NCI-H510A treated with DMSO at 0.1 percent for 48 hours (cell line): Measurements from ENCODE around the gene IL25.
"Not testable (repeated sequence)": the region's sequence is repeated elsewhere in the genome, so short reads cannot be mapped to it uniquely, and the experiment has no call there.

Experiments used
- DNase-seq: peaks from one replicate; lab custom pipeline; 2025; lab: John Stamatoyannopoulos, UW

The IL25 gene

GRCh38 chr14:23388996-23389395 is 16.4 kb downstream of the IL25 start:
- no peak for DNase-seq

- DNase-seq: no peak
Observed at GRCh38 chr14:23389396-23389795, 16.8 kb downstream of the IL25 start.

- not testable (repeated sequence) for DNase-seq
Observed at GRCh38 chr14:23389871-23390270, 17.3 kb downstream of the IL25 start.

GRCh38 chr14:23392613-23393012 is 20.0 kb downstream of the IL25 start:
- DNase-seq: no peak

- DNase-seq: no peak
Observed at GRCh38 chr14:23396126-23396525, 23.5 kb downstream of the IL25 start.

GRCh38 chr14:23396781-23397407 is 24.3 kb downstream of the IL25 start:
- DNase-seq: no peak

GRCh38 chr14:23398348-23398747 is 25.7 kb downstream of the IL25 start:
- peak; percentile 64 for DNase-seq

- no peak for DNase-seq
Observed at GRCh38 chr14:23399136-23399535, 26.5 kb downstream of the IL25 start.

GRCh38 chr14:23399591-23399990 is 27.0 kb downstream of the IL25 start:
- no peak for DNase-seq

- DNase-seq: not testable (repeated sequence)
Observed at GRCh38 chr14:23400496-23401149, 28.0 kb downstream of the IL25 start.

GRCh38 chr14:23401291-23401690 is 28.7 kb downstream of the IL25 start:
- no peak for DNase-seq

- DNase-seq: no peak
Observed at GRCh38 chr14:23402296-23403138, 29.9 kb downstream of the IL25 start.

GRCh38 chr14:23403139-23403438 is 30.5 kb downstream of the IL25 start:
- no peak for DNase-seq

GRCh38 chr14:23403908-23404307 is 31.3 kb downstream of the IL25 start:
- no peak for DNase-seq

GRCh38 chr14:23404331-23404900 is 31.8 kb downstream of the IL25 start:
- DNase-seq: no peak

GRCh38 chr14:23405096-23405495 is 32.5 kb downstream of the IL25 start:
- DNase-seq: no peak

GRCh38 chr14:23405516-23406025 is 33.0 kb downstream of the IL25 start:
- DNase-seq: no peak

- DNase-seq: no peak
Observed at GRCh38 chr14:23406244-23406643, 33.6 kb downstream of the IL25 start.

- DNase-seq: no peak
Observed at GRCh38 chr14:23406725-23407355, 34.2 kb downstream of the IL25 start.

GRCh38 chr14:23407516-23408306 is 35.1 kb downstream of the IL25 start, which contains the start of gene MYH6:
TSS of gene MYH6 (minus strand) at chr14:23408273. CDS start at chr14:23407223, 1,050 bp downstream.
- DNase-seq: no peak

GRCh38 chr14:23408307-23408630 is 35.7 kb downstream of the IL25 start:
- DNase-seq: no peak
